Lower leg skin (tissue), 4 donors: ENCODE measurements around the gene HOXB7. TPM values are rescaled to one million over a fixed set of nuclear protein-coding genes. Genes with fewer than 3 reads are reported as not detected.

Experiments
- DNase-seq, 2 donors: peaks; one replicate each; pipeline ENCODE4 v3.0.0-alpha.2; 2019; ENCODE audit warnings: low spot score in 2 of 2
- H3K4me3 ChIP-seq: fragments of 200-600 bp; sonication (generic); 2 replicates; pipeline ENCODE4 v1.5.1; 2017; ENCODE audit warnings: mild to moderate bottlenecking, low read depth; ENCODE audit not compliant: poor library complexity, severe bottlenecking
- CTCF ChIP-seq, 3 donors: fragments of 450-650 bp; IDR thresholded peaks; one replicate each; pipeline ENCODE4 v1.5.1; 2016; ENCODE audit warnings: antibody characterized with exemption in 3 of 3, mild to moderate bottlenecking in 3 of 3, moderate library complexity in 2 of 3
- POLR2A ChIP-seq, 2 donors: fragments of 450-650 bp; IDR thresholded peaks; one replicate each; pipeline ENCODE4 v1.6.1; 2016 to 2017; ENCODE audit warnings: antibody characterized with exemption in 2 of 2, mild to moderate bottlenecking in 1 of 2, moderate library complexity in 1 of 2
- WGBS, 2 donors: methylation state at CpG; one replicate each; pipeline ENCODE4 v1.1.5; 2018; 5-methylcytosine and 5-hydroxymethylcytosine counted together
- intact Hi-C: fragments of 100-400 bp; cut with DNase I; formaldehyde crosslinking; loops from one replicate; pipeline ENCODE4 v1.15.0; 2023; ENCODE audit warnings: low total_unique reads
- total RNA-seq, 4 donors: library from RNA; depleted of rRNA; stranded (reverse); fragments of >200 nt; gene quantifications; one replicate each; pipeline ENCODE4 v1.1.0, GENCODE V29; 2016

HOXB7 gene
- total RNA-seq, 4 donors from 2014 or later, result 1.3 to 11.5 (median 5.3) TPM

DNA sequence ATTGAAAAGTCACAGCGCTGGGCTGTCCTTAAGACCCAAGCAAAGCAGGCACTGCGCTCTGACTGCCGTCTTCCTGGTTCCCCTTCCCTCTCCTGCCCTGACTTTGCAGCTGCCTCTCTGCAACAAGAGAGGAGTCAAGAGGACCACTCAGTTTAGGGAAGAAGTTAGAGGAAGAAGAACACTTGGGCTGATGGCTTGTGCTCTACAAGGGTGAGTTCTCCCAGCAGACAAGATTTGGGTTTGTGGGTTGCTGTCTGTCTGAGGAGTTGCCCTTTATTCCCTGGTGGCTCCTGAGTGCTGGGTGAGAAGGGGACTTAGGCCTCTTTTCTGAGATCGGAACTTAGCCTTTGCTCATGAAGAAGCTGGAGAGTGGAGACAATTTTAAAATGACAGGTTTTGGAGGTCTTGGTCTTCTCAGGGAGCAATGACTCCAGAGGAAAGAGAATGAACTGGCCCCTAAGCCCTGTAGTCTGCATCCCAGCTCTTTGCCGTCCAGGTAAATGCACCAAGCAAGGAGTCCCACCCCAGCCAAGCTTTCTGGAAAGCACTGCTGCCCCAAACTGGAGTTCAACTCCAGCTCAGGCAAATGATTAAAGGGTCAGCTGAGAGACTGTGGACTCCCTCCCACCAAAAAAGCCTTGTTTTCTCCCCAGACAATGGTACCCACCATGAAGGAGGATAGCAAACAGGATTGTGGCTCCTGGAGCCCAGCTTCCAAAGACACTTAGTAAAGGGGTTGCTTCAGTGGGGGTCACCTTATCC lies 18.0 kb upstream of the HOXB7 start:
- WGBS, 2 donors, result 51 to 59% methylated on average over 5 of the region's 5 CpGs
- intact Hi-C loops, result no loop called here
- TF ChIP-seq CTCF (IDR thresholded peaks at IDR 0.05), result no peak
- no peak for TF ChIP-seq POLR2A (IDR thresholded peaks at IDR 0.05)

DNA sequence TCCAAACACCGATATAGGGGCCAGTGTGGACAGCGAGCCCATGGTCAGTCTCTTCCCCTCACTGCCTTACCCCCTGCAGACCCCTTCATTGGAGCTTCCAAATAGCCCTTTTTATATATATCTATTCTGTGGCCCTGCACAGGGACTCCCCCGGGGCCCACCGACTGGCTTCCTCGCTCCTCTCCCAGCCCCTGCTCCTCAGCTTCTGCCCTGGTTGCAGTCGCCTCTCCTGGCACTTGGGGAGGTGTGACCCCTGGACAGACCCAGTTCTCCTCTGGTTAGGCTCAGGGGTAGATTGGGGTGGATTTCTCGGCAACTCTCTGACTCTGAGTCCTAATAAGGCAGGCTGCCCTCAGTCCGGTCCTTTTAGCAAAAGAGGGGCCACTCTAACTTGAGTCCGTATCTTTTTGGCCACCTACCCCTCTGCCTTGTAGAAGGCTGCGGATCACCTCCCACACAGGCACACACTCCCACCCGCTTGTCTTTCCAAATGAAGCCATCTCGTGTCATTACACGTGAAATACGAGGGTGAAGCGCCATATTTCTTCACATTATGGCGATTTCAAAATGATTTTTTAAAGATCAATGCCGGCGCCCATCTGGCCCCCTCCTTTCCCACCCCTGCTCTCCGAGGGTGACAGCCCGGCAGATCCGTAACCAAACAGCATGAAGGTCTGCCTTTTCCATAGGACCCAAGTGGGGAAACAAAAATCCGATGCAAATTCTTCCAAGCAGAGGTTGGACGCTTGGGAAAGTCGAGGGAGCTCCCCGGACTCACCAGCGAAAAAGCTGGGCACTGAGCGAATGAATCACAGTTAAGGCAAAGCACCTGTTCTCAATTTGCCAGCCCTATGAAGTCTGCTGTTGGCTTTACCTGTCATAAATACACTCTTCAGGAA lies 17.1 kb upstream of the HOXB7 start:
- no peak overlapping the region for H3K4me3 ChIP-seq
- DNase-seq, result no peak
- intact Hi-C loops, result no loop called here
- WGBS, 2 donors, result 31% methylated on average over 27 of the region's 27 CpGs
- no peak for TF ChIP-seq POLR2A (IDR thresholded peaks at IDR 0.05)
- no peak for TF ChIP-seq CTCF (IDR thresholded peaks at IDR 0.05)

More for the DNA sequence above, 18.0 kb upstream of the HOXB7 start:
- no peak overlapping the region for H3K4me3 ChIP-seq
- no peak for DNase-seq

- intact Hi-C loops, result no loop called here
- H3K4me3 ChIP-seq, result no peak overlapping the region
- DNase-seq, result no peak
- TF ChIP-seq CTCF (IDR thresholded peaks at IDR 0.05), result no peak
- TF ChIP-seq POLR2A (IDR thresholded peaks at IDR 0.05), result no peak
- 33 to 34% methylated on average over 5 of the region's 5 CpGs for WGBS, 2 donors
Measured at GRCh38 chr17:48627118-48627597, 16.3 kb upstream of the HOXB7 start.

DNA sequence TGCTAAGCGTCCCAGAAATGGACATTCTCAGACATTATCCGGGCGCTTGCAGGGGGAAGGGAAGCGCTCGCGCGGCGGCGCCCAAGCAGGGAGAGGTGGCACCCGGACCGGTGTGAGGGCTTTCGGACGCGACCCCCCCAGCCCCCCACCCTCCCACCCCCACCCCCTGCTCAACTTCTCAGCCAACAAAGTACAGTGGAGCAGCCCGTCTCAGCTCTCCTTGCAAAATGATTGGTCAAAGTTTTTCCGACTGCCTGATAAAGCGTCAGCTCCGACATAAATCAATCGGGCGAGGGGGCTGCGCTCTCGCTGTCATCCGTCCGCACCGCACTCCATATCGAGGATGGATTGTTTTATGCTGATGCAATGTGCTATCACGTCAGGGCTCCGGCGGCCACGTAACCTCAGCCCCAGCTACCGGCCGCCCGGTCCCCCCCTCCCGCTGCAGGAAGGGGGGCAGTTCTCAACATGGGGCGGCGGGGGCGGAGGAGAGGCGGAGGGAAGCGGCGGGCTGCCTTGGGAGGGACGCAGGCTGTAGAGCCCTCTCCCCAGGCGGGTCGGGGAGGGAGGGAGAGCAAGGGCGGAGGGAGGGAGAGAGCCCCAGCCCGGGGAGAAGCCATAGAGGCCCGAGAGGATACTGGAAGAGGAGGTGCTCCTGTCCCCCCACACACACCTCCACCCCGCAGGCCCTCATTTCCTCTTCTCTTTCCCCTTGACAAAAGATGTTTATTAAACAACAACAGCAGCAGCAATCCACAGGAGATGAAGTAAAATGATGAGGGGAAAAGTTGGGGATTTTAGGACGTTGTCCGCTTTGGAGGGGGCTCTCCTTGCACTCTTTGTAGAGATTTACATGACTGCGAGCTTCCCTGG lies 15.7 kb upstream of the HOXB7 start, which contains the start of gene HOXB9:
Gene HOXB9 (minus strand): TSS at position 114 of the 873 bp plus-strand sequence. CDS start 89 bp downstream, at position 25.
- WGBS, 2 donors, result 3 to 4% methylated on average over 36 to 50 of the region's 50 CpGs
- intact Hi-C loops, result no loop called here
- H3K4me3 ChIP-seq, result peak within 1 kb of the TSS; percentile 17
- DNase-seq, result no peak
- TF ChIP-seq CTCF (IDR thresholded peaks at IDR 0.05) (no peak), POLR2A (IDR thresholded peaks at IDR 0.05) (no peak)
